Urothelium cell line (cell line): Measurements from ENCODE around the gene FOXP1.
A peak's percentile ranks its signal among the peaks of the same experiment; 100 is the strongest.

Source experiments
- DNase-seq: peaks from one replicate; pipeline ENCODE4 v3.0.0; 2011; ENCODE audit warnings: low spot score, mixed read lengths
- FAIRE-seq: peaks from 2 replicates; lab custom pipeline; 2011; peaks lifted over from hg19 to GRCh38; lab: Jason Lieb, UNC

FOXP1 gene

DNA sequence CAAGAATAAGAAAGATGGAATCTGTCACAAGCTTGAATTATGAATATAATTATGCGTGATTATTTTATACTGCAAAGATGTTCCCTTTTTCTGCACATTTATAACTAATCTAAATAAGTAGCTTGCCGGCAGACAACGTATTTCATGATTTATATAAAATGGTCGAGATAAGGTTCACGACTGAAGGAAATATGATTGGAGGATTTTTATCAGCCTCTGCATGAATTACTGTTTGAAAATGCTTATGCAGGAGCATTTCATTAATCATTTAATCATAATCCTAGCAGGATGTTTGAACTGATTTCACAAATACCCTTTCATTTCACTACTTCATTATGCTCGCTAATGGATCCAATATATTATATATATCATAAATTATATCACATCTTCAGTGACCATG lies 580.0 kb downstream of the FOXP1 start:
- DNase-seq (no peak), FAIRE-seq (no peak)

DNA sequence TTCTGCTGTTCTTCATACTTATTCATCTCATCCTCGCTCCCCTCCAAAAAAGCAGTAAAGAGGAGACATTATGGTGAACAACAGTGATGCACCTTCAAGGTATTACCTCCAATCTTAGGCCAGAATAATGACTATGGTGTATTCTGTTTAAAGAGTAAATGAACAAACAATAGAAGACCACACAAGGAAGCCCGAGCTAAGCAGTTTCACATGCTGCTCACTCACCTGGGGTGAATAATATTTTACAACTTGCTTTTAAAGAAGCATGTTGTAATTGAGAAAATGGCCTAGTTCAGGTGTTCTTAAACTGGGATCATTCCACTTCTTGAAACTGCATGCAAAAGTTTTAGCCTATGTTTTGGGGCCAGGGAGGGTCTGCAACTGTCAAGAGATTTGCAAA lies 581.2 kb downstream of the FOXP1 start:
- FAIRE-seq (no peak), DNase-seq (no peak)

DNA sequence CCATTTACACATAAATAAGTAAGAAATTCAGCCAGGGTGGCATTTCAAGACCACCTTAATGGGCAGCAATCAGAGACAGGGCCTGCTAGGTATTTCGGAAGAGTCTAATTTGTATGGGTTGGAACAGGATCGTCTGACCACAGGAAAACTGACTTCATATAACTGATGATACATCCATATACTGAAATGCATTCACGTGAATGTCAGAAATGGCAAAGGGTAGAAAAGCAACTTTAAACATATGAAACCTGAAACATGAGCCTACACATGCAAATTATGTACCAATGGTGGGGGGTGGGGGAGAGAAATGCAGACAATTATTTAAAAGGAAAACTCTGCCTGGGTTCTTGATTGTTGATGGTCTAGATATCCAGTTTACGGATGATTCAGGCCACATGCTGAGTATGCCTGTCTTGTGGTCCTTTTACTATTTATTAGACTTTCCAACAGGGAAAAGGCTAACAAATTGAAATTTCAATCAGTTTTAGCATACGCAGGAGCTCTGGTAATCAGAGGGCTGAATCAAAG lies 582.2 kb downstream of the FOXP1 start:
- FAIRE-seq, result no peak
- no peak for DNase-seq

DNA sequence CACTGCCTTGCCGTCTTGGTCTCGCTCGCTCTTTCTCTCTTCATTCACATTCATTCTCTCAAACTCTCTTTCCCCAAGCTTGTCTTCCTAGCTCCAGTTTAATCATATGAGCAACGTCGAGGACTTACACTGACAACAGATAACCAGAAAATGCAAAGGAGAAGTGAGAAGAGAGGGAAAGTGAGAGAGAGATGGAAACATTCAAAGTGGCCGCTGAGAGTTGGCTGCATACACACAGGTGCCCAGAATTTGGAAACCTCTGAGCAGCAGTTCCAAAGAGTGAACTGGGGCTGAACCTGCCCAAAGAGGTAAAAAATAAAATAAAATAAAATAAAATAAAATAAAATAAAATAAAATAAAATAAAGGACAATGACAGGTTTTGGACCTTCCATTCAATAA lies 583.0 kb downstream of the FOXP1 start:
- FAIRE-seq (no peak), DNase-seq (no peak)

DNA sequence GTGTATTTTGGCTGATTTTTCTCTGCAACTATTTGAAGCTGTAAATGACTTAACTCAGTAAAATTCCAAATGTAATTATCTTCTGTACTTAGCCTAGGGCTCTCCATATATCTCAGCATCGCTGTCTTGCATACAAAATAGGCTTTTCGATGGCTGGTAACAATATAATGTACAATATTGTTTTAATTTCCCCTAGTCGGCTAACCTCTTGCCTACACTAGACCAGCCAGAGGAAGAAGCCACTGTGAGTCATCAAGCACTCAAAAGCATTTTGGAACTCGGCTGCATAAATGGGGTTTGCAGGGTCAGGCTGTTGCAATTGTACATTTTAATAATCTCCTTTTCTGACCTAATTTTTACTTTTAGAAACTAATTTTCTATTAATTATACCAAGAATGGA lies 583.8 kb downstream of the FOXP1 start:
- DNase-seq, result peak; percentile 39

DNA sequence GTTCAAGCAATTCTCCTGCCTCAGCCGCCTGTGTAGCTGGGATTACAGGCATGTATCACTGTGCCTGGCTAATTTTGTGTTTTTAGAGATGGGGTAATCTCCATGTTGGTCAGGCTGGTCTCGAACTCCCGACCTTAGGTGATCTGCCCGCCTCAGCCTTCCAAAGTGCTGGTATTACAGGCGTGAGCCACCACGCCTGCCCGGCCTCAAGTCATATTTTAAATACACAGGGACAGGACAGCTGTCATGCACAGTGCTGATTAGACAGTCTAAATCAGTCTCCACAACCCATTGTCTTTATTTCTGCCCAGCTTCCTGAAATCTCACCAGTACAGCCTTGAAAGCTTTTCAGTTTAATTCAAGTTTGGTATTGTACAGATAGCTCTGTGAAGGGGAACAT lies 587.4 kb downstream of the FOXP1 start:
- no peak for FAIRE-seq

More for the DNA sequence above, 583.8 kb downstream of the FOXP1 start:
- no peak for FAIRE-seq

DNA sequence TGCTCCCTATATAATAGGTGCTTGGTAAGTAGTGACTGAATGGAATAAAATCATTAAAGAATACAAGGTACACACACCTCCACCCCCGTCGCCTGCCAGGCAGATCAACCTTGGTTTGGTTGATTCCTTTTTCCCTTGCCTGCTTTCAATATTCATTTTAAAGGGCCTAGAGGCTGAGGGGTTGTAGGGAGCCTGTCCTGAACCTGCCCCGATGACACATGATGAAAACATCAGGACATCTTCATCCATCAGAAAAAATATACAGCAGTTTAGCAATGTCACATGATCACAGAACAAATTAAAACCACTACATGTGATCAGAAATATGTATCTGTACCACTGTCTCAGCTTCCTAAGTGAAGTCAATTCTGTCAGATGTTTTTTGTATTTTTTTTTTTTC lies 588.9 kb downstream of the FOXP1 start:
- no peak for FAIRE-seq
- no peak for DNase-seq

More for the DNA sequence above, 587.4 kb downstream of the FOXP1 start:
- no peak for DNase-seq

DNA sequence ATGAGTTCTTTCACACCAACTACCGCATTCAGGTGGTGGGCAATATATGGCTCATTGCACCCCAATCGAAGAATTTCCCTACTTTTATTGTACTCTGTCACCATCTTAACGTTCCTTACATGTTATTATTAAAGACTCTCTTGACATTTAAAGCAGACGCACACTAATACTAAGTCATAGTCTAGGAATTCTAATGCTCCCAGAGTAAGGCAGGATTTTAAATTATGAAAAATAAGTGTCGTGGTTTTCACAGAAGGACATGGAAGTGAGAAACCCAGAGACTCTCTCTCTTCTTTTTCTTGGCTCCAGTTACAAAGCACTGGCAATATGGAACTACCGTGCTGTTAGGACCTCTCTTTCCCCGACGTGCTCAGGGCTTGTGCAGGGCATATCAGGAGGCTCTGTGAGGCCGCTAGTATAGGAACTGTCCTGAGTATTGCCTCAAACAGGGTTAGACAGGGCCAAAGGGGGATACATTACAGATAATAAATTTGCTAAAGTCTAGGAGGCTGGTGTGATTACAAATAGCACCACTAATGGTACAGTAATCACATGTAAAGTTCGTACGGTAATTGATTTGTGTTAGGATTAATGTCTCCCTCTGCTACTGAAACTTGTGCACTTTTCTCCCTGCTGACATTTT lies 590.8 kb downstream of the FOXP1 start:
- FAIRE-seq (no peak), DNase-seq (no peak)

DNA sequence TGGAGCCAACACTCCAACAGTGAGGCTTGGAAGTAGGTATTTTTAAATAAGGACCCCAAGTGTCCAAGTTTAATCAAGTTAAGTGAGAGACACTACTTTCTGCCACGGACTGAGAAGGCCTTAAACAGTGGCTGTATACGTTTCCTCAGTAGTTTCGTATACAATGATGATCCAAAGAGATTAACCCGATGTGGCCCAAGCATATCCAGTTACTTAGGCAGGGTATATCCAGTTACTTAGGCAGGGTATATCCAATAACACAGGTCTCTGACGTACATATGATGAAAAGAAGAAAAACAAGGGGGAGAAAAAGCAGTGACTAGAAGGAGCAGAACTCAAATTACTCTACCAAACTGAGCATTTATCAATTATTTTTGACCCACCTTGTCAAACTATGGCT lies 591.4 kb downstream of the FOXP1 start:
- no peak for DNase-seq
- no peak for FAIRE-seq

DNA sequence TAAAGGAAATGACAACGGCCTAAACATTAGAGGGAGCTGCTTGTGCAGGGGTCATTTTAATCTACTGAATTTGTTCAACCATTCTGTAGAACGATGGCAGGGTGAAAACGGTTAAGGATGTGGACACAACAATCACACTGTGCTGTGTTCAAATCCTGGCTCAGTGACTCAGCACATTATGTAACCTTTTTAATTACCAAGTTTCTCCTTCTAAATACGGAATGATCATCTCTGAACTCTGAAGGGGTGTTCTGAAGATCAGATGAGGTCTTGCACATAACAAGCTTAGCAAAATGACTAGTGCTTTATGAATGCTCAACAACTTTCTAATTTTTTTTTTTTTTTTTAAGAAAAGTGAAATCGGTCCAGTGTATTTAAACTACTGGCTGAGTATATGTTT lies 592.8 kb downstream of the FOXP1 start:
- no peak for DNase-seq
- FAIRE-seq, result no peak

DNA sequence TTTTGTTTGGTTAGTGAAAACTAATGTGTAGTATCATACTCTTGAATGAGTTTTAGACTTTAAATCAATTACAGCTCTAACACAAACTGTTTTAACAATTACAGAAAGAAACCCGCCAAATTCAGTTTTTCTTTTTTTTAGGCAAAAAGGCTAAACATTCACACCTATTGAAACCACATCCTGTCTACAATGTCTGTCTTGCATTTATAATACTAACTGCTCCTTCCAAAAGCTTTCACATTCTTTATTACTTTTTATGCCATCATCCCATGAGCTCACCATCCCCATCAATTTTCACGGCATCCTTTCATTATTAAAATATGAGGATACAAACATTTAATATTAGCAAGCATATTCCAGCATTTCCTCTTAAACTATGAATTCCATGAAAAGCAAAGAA lies 593.3 kb downstream of the FOXP1 start:
- FAIRE-seq, result no peak
- no peak for DNase-seq

DNA sequence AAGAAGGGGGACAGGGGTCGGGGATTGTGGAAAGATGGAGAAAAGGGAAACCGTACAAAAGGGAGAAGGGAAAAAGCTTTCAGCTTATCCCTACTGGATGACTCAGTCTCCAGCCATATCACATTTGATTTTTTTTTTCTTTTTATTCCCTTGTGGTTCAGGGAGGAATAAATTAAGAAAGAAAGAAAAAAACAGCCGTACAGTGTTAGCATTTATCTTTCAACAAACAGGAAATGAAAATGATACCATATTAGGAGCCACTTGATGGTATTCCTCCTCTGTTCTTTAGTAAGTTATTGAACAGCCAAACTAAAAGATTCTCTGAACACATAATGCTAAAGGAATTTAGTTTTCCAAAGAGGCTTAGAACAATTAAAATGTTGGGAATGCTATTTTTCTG lies 594.4 kb downstream of the FOXP1 start:
- FAIRE-seq (no peak), DNase-seq (peak; percentile 27)

DNA sequence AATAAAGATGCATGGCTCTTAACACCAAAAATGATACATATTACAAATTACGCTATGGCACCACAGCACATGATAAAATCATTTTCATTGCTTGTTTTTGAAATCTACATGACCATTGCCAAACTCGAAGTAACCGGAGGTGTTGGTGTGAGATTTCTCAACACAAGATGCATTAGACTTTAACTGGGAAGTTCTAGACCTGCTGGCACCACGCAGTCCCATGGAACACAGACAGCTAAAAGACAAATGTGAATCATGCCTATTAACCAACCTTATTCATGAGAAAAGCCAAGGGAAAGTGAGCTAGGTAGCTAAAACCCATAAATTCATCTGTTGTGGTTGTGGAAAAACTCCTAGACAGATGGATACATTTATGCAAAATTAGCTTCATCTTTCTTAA lies 595.4 kb downstream of the FOXP1 start:
- DNase-seq, result no peak
- FAIRE-seq, result no peak

DNA sequence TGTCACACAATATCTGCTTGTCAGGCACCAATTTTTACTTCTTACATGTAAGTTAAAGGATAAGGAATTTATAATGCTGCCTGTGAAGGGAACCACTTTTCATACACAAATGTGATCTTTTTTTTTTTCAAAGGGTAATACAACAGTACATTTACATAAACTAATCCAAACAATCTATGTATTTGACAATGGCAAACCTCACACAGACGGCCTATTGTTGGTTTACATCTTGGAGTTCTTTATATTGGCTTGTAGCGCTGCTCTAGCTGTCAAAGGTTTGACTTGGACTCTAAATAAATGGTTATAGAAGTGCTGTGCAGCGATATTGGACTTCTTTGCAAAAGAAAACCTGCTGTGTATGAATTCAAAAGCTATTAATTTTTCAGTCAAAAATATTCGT lies 598.0 kb downstream of the FOXP1 start:
- no peak for FAIRE-seq
- no peak for DNase-seq

DNA sequence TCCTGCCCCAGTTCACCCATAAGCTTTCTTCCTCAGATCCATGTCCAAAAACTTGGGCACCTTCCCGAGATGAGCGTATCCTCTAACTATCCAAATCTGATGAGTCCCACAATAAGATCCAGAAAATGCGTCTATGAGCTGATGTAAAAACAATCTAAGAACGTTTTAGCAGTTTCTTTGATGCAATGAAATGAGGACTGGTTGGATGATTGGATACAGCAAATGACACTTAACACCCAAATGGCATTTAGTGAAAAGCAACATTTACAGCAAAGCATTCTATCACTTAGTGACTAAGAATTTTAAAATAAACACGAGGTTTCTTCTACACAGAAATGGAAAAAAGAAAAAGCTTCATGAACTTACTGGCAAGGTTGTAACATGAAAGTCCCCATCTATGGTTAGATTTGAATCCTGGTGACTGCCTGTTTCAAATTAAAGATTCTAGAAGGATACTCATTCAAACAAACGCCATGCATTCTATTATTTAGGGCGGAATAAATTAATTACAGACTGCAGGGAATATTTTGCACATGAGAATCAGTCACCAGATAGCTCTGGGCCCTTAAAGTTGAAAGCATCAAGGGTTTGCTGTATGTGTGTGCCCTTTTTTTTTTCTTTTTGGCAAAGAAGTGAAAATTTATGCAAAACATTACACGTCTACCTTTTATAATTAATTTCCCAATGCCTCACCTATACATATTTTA lies 598.6 kb downstream of the FOXP1 start:
- FAIRE-seq, result no peak
- DNase-seq, result no peak

DNA sequence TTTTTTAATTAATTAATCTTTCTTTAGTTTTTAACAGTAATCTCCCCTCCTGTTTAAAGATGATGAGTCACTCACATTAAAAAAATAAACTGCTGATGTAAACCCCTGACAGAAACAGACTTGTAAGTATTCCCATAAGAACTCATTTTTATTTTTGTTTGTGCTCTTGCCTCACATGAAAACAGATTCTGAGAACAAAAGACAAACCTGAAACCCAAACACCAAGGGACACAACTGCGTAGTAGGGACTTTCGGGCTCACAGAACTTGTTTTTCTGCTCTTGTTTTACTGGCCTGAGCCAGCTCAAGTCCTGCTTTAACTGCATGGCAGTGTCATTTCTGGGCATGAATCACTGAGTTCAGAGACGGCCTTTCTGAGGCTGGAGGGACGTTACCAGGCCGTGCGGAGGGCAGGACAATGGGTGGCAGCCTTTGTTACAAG lies 600.8 kb downstream of the FOXP1 start:
- no peak for FAIRE-seq

DNA sequence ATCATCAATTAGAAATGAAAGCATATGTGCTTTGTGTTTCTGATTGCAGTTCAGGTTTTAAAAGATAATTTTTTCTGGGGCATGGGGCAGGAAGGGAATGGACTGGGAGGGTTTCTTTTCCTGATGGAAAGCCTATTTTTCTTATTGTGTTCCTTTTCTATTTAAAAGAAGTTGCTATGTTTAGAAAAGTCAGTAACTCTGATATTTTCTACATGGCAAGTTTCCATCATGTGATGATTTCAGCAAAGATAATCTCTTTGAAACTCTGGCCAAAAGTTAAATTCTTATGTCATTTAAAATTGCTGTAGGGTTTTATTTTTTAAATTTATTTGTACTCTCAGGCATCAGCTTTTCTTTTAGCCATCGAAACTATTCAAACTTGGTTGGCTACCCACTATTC lies 601.2 kb downstream of the FOXP1 start:
- no peak for FAIRE-seq
- DNase-seq, result no peak

More for the DNA sequence above, 600.8 kb downstream of the FOXP1 start:
- DNase-seq, result peak; percentile 79

DNA sequence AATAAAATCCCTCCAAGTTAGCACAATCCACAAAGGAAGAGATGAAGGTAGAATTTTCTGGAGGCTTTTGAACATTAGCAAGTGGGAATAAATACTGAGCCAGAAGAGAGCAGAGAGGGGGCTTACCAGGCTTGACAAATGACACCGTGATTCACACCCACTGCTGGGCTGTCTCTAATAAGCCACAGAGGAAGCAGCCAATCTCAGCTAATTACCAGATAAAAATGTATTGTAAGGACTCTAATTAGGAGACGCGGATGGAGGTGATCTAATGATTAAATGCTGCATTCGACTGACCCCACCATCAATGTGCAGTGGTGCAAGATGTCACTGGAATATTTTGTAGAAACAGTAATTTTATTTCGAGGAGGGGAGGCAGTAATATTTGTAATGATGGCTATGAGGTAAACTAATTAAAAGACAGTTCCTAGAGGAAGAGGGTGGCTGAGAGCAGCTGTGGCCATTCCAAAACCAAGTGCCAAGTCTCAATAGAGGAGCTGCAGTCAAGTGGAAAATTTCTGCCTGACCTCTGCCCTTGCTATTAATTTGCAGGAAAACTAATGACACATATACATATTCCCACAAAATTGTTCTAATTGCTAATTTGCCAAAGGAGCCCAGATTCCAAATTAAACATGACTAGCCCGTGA lies 602.2 kb downstream of the FOXP1 start:
- no peak for FAIRE-seq

DNA sequence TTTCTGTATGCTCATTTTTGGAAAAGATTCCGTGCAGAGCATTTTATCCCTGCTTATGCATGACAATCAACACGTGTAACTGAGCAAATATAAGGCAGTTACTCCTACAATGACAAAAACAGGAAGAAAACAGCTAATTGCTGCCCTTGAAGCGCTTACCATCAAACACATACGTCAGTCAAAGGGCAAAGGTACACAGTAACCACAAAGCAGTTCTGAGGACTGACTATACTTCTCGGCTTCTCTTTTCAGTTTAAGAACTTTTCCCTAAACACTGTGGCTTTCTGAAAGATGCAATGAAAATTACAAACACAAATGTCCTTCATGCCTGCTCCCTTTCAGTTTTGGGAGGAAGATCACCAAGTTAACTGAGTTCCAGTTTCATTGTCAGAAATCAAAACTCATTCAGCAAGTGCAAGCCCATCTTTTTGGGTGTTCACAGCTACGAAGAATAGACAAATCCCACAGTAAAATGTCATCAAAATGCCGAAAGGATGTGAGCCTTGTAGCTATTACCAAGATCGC lies 602.8 kb downstream of the FOXP1 start:
- FAIRE-seq (no peak), DNase-seq (no peak)

More for the DNA sequence above, 602.2 kb downstream of the FOXP1 start:
- no peak for DNase-seq

DNA sequence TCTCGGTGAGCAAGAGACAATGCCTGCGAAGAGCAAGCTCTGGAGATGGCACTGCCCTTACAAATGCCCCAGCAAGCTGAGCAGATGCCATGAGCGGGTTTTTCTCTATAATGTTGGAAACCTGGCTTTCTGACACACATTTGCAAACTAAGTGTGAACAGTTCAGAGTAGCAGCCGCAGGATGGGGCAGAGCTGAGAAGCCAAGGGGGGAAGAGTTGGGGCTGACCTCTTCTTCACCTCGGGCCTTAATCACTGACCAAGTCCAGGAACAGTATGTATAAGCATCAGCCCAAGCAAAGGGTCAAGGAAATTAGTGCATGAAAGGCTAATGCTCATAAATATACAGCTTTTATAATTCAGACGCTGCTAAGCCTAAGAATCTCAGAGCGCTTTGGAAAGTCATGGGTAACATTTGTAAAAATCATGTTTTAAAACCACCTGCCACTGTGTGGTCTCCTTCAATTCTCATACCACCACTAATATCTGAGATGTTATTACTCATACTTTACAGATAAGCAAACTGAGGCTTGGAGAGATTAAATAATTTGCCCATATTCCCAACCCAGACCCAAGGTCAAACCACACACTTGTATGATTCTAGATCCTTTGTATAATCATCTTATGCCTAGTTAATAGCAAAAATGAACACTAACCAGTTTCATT lies 603.4 kb downstream of the FOXP1 start:
- FAIRE-seq (no peak), DNase-seq (no peak)

DNA sequence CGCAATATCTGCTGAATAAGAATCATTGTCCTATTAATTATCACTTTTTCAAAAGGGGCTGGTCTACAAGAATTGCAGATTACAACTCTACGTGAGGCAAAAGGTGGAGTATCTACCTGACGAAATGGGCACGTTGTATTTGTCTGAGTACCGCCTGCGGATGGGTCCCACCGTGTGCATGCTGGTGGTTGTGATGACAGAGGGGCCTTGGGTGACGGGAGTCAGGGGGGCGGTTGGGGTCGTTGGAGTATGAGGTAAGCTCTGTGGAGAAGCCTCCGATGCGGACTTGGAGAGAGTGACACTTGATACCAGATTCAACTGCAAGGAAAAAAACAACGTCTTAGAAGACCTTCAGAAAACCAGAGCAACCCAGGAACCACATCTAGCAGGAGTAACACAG lies 605.8 kb downstream of the FOXP1 start:
- no peak for FAIRE-seq
- no peak for DNase-seq
